ENCODE measurements around the gene ACBD5. TPM values are rescaled to one million over a fixed set of nuclear protein-coding genes. Genes with fewer than 3 reads are reported as not detected.
A peak's percentile ranks its signal among the peaks of the same experiment; 100 is the strongest.
"Not testable (repeated sequence)": the region's sequence is repeated elsewhere in the genome, so short reads cannot be mapped to it uniquely, and the experiment has no call there.

The ACBD5 gene
- total RNA-seq, 4 donors from 2014 or later, result 12.5 to 17.4 (median 14.4) TPM

- H3K4me3 ChIP-seq, result peak overlapping the region; percentile 64 to 86 (median 86)
- H3K27me3 ChIP-seq, result no peaks in the 10 kb centered on the region
- DNase-seq (ENCODE audit: extremely low spot score), result peak; percentile 97
- peak overlapping the region; percentile 91 to 97 (median 94) for H3K27ac ChIP-seq (replicated peaks in 1 of 4)
- TF ChIP-seq CTCF (IDR thresholded peaks at IDR 0.05) (peak; percentile 13 to 45 (median 35)), POLR2AphosphoS5 (IDR thresholded peaks at IDR 0.05) (peak; percentile 98), EP300 (IDR thresholded peaks at IDR 0.05) (no peak), POLR2A (IDR thresholded peaks at IDR 0.05; ENCODE audit: low read depth) (peak; percentile 90)
- intact Hi-C loops (cut with DNase I), result loop anchor here (5.0 kb wide), 1 partner anchor 90 kb away; the partner anchor contains the start of gene YME1L1
- H3K9me3 ChIP-seq, result no peaks in the 10 kb centered on the region
- 1% methylated on average over 58 of the region's 59 CpGs for WGBS
- peaks cover 20 to 46% (median 39%) of the 10 kb centered on the region in 4 donors for H3K4me1 ChIP-seq
- no peaks in the 10 kb centered on the region for H3K36me3 ChIP-seq
Observed at GRCh38 chr10:27241652-27242472, 1.3 kb upstream of the ACBD5 start.

GRCh38 chr10:27241010-27241651, 534 bp upstream of the ACBD5 start:
- intact Hi-C loops (cut with DNase I), result loop anchor here (5.0 kb wide), 1 partner anchor 89 kb away; the partner anchor contains the start of gene YME1L1
- WGBS, result 12% methylated on average over 33 of the region's 33 CpGs

GRCh38 chr10:27237531-27237930, 3.1 kb downstream of the ACBD5 start:
- H3K27me3 ChIP-seq; H3K9me3 ChIP-seq; DNase-seq (ENCODE audit: extremely low spot score); H3K27ac ChIP-seq (replicated peaks in 1 of 4); intact Hi-C loops (cut with DNase I); H3K4me3 ChIP-seq: not testable (repeated sequence)
- H3K36me3 ChIP-seq, result peaks cover 0 to 13% (median 9%) of the 10 kb centered on the region in 4 donors
- WGBS, result 90% methylated on average over 8 of the region's 8 CpGs
- H3K4me1 ChIP-seq, result peaks cover 12 to 36% (median 33%) of the 10 kb centered on the region in 4 donors

More at GRCh38 chr10:27241010-27241651, 534 bp upstream of the ACBD5 start:
- H3K36me3 ChIP-seq, result no peaks in the 10 kb centered on the region
- peak overlapping the region; percentile 91 to 97 (median 94) for H3K27ac ChIP-seq (replicated peaks in 1 of 4)
- no peaks in the 10 kb centered on the region for H3K9me3 ChIP-seq
- DNase-seq (ENCODE audit: extremely low spot score), result no peak
- peak overlapping the region; percentile 64 to 86 (median 86) for H3K4me3 ChIP-seq
- no peaks in the 10 kb centered on the region for H3K27me3 ChIP-seq
- TF ChIP-seq POLR2A (IDR thresholded peaks at IDR 0.05; ENCODE audit: low read depth) (no peak), POLR2AphosphoS5 (IDR thresholded peaks at IDR 0.05) (no peak), CTCF (IDR thresholded peaks at IDR 0.05) (no peak), EP300 (IDR thresholded peaks at IDR 0.05) (no peak)
- peaks cover 20 to 46% (median 39%) of the 10 kb centered on the region in 4 donors for H3K4me1 ChIP-seq

- DNase-seq (ENCODE audit: extremely low spot score); H3K27ac ChIP-seq (replicated peaks in 1 of 4); H3K9me3 ChIP-seq; intact Hi-C loops (cut with DNase I); H3K4me3 ChIP-seq; H3K27me3 ChIP-seq: not testable (repeated sequence)
- 83% methylated on average over 9 of the region's 9 CpGs for WGBS
- H3K36me3 ChIP-seq, result peaks cover 0 to 18% (median 10%) of the 10 kb centered on the region in 4 donors
- peaks cover 12 to 36% (median 33%) of the 10 kb centered on the region in 4 donors for H3K4me1 ChIP-seq
Observed at GRCh38 chr10:27236589-27237128, 3.9 kb downstream of the ACBD5 start.

- peaks cover 0 to 28% (median 18%) of the 10 kb centered on the region in 4 donors for H3K36me3 ChIP-seq
- DNase-seq (ENCODE audit: extremely low spot score), result no peak
- H3K27me3 ChIP-seq, result no peaks in the 10 kb centered on the region
- intact Hi-C loops (cut with DNase I), result no loop called here
- peaks cover 12 to 28% (median 23%) of the 10 kb centered on the region in 4 donors for H3K4me1 ChIP-seq
- no peak for TF ChIP-seq CTCF (IDR thresholded peaks at IDR 0.05)
- no peak for TF ChIP-seq POLR2A (IDR thresholded peaks at IDR 0.05; ENCODE audit: low read depth)
- TF ChIP-seq POLR2AphosphoS5 (IDR thresholded peaks at IDR 0.05), result no peak
- no peak for TF ChIP-seq EP300 (IDR thresholded peaks at IDR 0.05)
- WGBS, result 100% methylated on average over 1 of the region's 1 CpG
- no peak overlapping the region for H3K4me3 ChIP-seq
- no peak overlapping the region for H3K27ac ChIP-seq (replicated peaks in 1 of 4)
- no peaks in the 10 kb centered on the region for H3K9me3 ChIP-seq
Observed at GRCh38 chr10:27235706-27236105, 4.9 kb downstream of the ACBD5 start.

Measured in esophagus muscularis mucosa (tissue), 4 donors.